GM12874 (cell line): ENCODE data around the gene AQP9.

ENCODE experiments used
- CTCF ChIP-seq: IDR thresholded peaks from 2 replicates; pipeline ENCODE4 v1.5.1; 2011; ENCODE audit warnings: low read depth, mild to moderate bottlenecking, control low read depth, low read length, moderate library complexity; ENCODE audit not compliant: insufficient read depth

Gene AQP9

DNA sequence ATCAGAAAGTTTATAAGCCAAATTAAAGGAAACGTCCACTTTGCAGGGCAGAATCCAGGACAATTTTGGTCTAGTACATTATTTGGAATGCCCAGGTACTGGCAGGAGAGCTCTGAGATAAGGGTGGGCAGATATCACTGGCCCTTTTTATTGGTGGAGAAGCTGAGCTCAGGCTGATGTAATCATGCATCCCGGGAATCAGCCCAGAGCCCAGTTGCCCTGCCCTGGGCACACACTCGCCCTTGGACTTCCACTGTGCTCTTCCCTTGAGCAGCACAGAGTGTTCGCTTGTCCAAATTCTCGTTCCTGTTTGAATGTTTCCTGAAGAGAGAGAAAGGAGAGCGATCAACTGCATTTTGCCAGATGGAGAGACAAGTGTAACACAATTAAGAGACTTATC is 3.7 kb downstream of the AQP9 start:
- TF ChIP-seq CTCF = no peak

GRCh38 chr15:58142827-58143461 is 4.8 kb downstream of the AQP9 start:
- no peak for TF ChIP-seq CTCF

GRCh38 chr15:58145606-58146005 is 7.4 kb downstream of the AQP9 start:
- no peak for TF ChIP-seq CTCF

- TF ChIP-seq CTCF = no peak
Observed at GRCh38 chr15:58146211-58146610, 8.0 kb downstream of the AQP9 start.

DNA sequence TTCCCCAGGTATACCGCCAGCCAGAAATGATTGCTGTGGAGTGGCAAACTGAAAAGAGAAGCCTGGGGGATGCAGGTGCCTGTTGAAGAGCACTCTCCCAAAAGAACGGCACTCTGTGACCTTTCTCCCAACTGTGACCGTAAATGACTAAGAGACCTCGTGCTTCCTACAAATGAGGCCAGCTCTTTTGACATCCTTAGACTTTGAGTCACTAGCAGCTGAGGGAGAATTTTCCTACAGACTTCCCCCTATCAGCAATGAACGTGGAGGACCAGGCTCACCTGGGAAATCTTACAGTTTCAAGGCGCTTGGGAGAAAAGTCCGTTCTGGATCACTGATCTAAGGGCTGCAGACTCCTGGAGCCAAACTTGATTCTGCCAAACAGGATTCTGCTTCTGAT is 8.6 kb downstream of the AQP9 start:
- no peak for TF ChIP-seq CTCF

DNA sequence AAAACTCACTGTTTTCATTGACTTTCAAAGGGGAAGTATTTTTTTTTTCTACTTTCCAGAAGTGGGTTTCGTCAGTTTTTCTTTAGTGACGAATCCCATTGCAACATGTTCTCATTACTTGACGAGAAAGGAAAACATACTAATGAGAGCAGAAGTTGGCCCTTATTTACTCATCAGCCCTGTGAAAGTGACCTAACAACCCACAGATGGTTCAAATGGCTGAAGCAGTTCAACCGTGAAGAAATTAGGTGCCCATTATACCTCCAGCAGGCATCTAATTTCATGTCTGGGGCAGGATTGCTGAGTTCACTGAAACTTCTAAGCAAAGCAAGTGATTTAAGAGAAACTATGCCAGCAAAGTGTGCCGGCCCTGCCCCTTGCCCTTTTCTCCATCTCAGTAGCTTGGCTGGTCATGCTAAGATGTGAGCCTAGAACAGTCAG is 9.0 kb downstream of the AQP9 start:
- no peak for TF ChIP-seq CTCF

GRCh38 chr15:58148120-58148519 is 9.9 kb downstream of the AQP9 start:
- TF ChIP-seq CTCF = no peak
